PFSK-1 (cell line): ENCODE measurements around the gene MYNN.

ENCODE experiments used
- FOXP2 ChIP-seq: optimal IDR thresholded peaks from 2 replicates; pipeline ENCODE3; 2011; ENCODE audit warnings: borderline replicate concordance, control low read depth, inconsistent platforms; ENCODE audit not compliant: insufficient read depth; ENCODE audit errors: extremely low read length, extremely low read depth
- POLR2AphosphoS5 ChIP-seq: IDR thresholded peaks from 2 replicates; pipeline ENCODE4 v1.6.1; 2012; ENCODE audit warnings: low read depth, mild to moderate bottlenecking, control low read depth, low read length, moderate library complexity
- REST ChIP-seq, 2 experiments: IDR thresholded peaks; 2 replicates each; pipeline versions ENCODE4 v1.6.1 to v1.8.0; 2011 to 2012; ENCODE audit warnings: low read depth in 2 of 2, low read length in 2 of 2, control low read depth in 1 of 2, inconsistent platforms in 1 of 2, mild to moderate bottlenecking in 1 of 2, moderate library complexity in 1 of 2; ENCODE audit not compliant: insufficient read depth in 1 of 2
- SIN3A ChIP-seq: IDR thresholded peaks from 2 replicates; pipeline ENCODE4 v1.6.1; 2012; ENCODE audit warnings: mild to moderate bottlenecking, low read length, moderate library complexity, borderline replicate concordance; ENCODE audit not compliant: insufficient read depth
- TAF1 ChIP-seq: IDR thresholded peaks from 2 replicates; pipeline ENCODE4 v1.6.1; 2012; ENCODE audit warnings: low read length, control low read depth, borderline replicate concordance; ENCODE audit not compliant: insufficient read depth

- no peak for TF ChIP-seq SIN3A
- no peak for TF ChIP-seq REST (IDR thresholded peaks at IDR 0.05; ENCODE audit: insufficient read depth in 1 of 2, low read depth in 2 of 2, low read length in 2 of 2)
- TF ChIP-seq POLR2AphosphoS5 = no peak
- no peak for TF ChIP-seq TAF1
- no peak for TF ChIP-seq FOXP2
Observed at GRCh38 chr3:169751875-169752274, 21.3 kb upstream of the MYNN start.
